Stomach (tissue), 9 donors: ENCODE measurements around the gene CRYL1. TPM values are rescaled to one million over a fixed set of nuclear protein-coding genes. Genes with fewer than 3 reads are reported as not detected.

Experiments
- DNase-seq, 2 donors: peaks; one replicate each; pipeline versions ENCODE4 v3.0.0 to v3.0.0-alpha.2; 2013 to 2019
- H3K27ac ChIP-seq, 5 donors: fragments of 200-600 bp in 4 of 5; sonication (generic) in 4 of 5; one replicate each; pipeline ENCODE4 v1.5.1; 2013 to 2019; ENCODE audit warnings: mild to moderate bottlenecking in 1 of 5, moderate library complexity in 1 of 5
- H3K27me3 ChIP-seq, 3 donors: fragments of 200-600 bp; sonication (generic); one replicate each; pipeline ENCODE4 v1.5.1; 2017 to 2019; ENCODE audit warnings: mixed run types in 1 of 3
- H3K36me3 ChIP-seq, 4 donors: fragments of 200-600 bp; sonication (generic); 1 replicate in 3 of 4; 2 replicates in 1 of 4; pipeline ENCODE4 v1.5.1; 2016 to 2019
- H3K4me1 ChIP-seq, 4 donors: fragments of 200-600 bp; sonication (generic); one replicate each; pipeline ENCODE4 v1.5.1; 2016 to 2019
- H3K4me3 ChIP-seq, 4 donors: fragments of 200-600 bp; sonication (generic) in 3 of 4; one replicate each; pipeline ENCODE4 v1.5.1; 2016 to 2019; ENCODE audit warnings: mild to moderate bottlenecking in 1 of 4
- H3K9me3 ChIP-seq, 4 donors: fragments of 200-600 bp; sonication (generic); one replicate each; pipeline ENCODE4 v1.5.1; 2016 to 2019
- CTCF ChIP-seq, 7 experiments: fragments of 450-650 bp in 4 of 7; fragments of 200-600 bp in 3 of 7; sonication (generic) in 3 of 7; IDR thresholded peaks; one replicate each; pipeline ENCODE4 v1.5.1; 2016 to 2019; ENCODE audit warnings: antibody characterized with exemption in 7 of 7, control low read depth in 2 of 7, mild to moderate bottlenecking in 1 of 7
- EP300 ChIP-seq: sonication (generic); formaldehyde crosslinking; IDR thresholded peaks from one replicate; pipeline ENCODE4 v1.6.1; 2017; ENCODE audit warnings: antibody characterized with exemption
- POLR2A ChIP-seq, 4 donors: fragments of 450-650 bp; IDR thresholded peaks; one replicate each; pipeline ENCODE4 v1.6.1; 2016; ENCODE audit warnings: antibody characterized with exemption in 4 of 4, control low read depth in 2 of 4, mild to moderate bottlenecking in 1 of 4, moderate library complexity in 1 of 4
- POLR2AphosphoS5 ChIP-seq, 3 donors: sonication (generic); formaldehyde crosslinking; IDR thresholded peaks; one replicate each; pipeline ENCODE4 v1.6.1; 2016; ENCODE audit warnings: antibody characterized with exemption in 3 of 3
- WGBS, 5 donors: extraction: QIAGEN DNeasy Blood & Tissue Kit in 3 of 5; methylation state at CpG; one replicate each; pipeline versions ENCODE4 v1.1.5 to v1.1.7; 2013 to 2018; 5-methylcytosine and 5-hydroxymethylcytosine counted together
- intact Hi-C: fragments of 100-400 bp; cut with DNase I; formaldehyde crosslinking; loops from one replicate; pipeline ENCODE4 v1.15.1; 2023; ENCODE audit warnings: low total_unique reads
- polyA plus RNA-seq, 3 donors: library from polyadenylated mRNA; stranded (reverse); fragments of 200-250 nt; gene quantifications; one replicate each; pipeline ENCODE4 v1.2.3, GENCODE V29; 2013
- small RNA-seq, 4 donors: library from RNA; depleted of rRNA; stranded (forward); fragments of <200 nt; gene quantifications; one replicate each; pipeline ENCODE3, GENCODE V24; 2016
- total RNA-seq, 5 donors: library from RNA; depleted of rRNA; stranded (reverse); fragments of >200 nt; gene quantifications; one replicate each; pipeline versions ENCODE4 v1.1.0 to v1.2.3, GENCODE V29; 2014 to 2016
- donor health status: healthy with polysubstance abuse.
- donor health status: Bipolar disorder and iron deficiency.
- donor health status: healthy.

CRYL1 gene
- total and polyA plus RNA-seq, 8 donors, result 11.6 to 112 (median 38.0) TPM

GRCh38 chr13:20358022-20358421, 167.6 kb downstream of the CRYL1 start:
- 77 to 93% (median 87%) methylated on average over 7 to 8 of the region's 8 CpGs for WGBS, 5 donors
- TF ChIP-seq POLR2AphosphoS5 (IDR thresholded peaks at IDR 0.05) (no peak), POLR2A (IDR thresholded peaks at IDR 0.05) (no peak), EP300 (no peak), CTCF (IDR thresholded peaks at IDR 0.05) (no peak)
- H3K4me3 ChIP-seq, result no peak overlapping the region
- intact Hi-C loops, result no loop called here
- H3K27me3 ChIP-seq, result no peaks in the 10 kb centered on the region
- no peaks in the 10 kb centered on the region for H3K36me3 ChIP-seq
- no peak for DNase-seq
- no peak overlapping the region for H3K27ac ChIP-seq
- H3K9me3 ChIP-seq, result no peaks in the 10 kb centered on the region
- no peaks in the 10 kb centered on the region for H3K4me1 ChIP-seq

- WGBS, 5 donors, result 23 to 33% (median 27%) methylated on average over 7 of the region's 7 CpGs
- no peaks in the 10 kb centered on the region for H3K9me3 ChIP-seq
- no peaks in the 10 kb centered on the region for H3K27me3 ChIP-seq
- DNase-seq, result peak in 1 of 2 donors; percentile 31
- no peaks in the 10 kb centered on the region for H3K36me3 ChIP-seq
- intact Hi-C loops, result no loop called here
- no peaks in the 10 kb centered on the region for H3K4me1 ChIP-seq
- no peak overlapping the region for H3K4me3 ChIP-seq
- no peak overlapping the region for H3K27ac ChIP-seq
- no peak for TF ChIP-seq CTCF (IDR thresholded peaks at IDR 0.05)
- no peak for TF ChIP-seq POLR2AphosphoS5 (IDR thresholded peaks at IDR 0.05)
- TF ChIP-seq POLR2A (IDR thresholded peaks at IDR 0.05), result no peak
- no peak for TF ChIP-seq EP300
Measured at GRCh38 chr13:20356444-20356843, 169.2 kb downstream of the CRYL1 start.

- Histone ChIP-seq H3K4me3 (no peak overlapping the region), H3K27ac (no peak overlapping the region), H3K9me3 (no peaks in the 10 kb centered on the region), H3K27me3 (no peaks in the 10 kb centered on the region), H3K4me1 (no peaks in the 10 kb centered on the region), H3K36me3 (no peaks in the 10 kb centered on the region)
- no peak for DNase-seq
- WGBS, 5 donors, result 78 to 87% (median 80%) methylated on average over 3 of the region's 3 CpGs
- intact Hi-C loops, result no loop called here
- TF ChIP-seq CTCF (IDR thresholded peaks at IDR 0.05), result no peak
- no peak for TF ChIP-seq POLR2A (IDR thresholded peaks at IDR 0.05)
- TF ChIP-seq POLR2AphosphoS5 (IDR thresholded peaks at IDR 0.05), result no peak
- TF ChIP-seq EP300, result no peak
Measured at GRCh38 chr13:20354722-20355121, 170.9 kb downstream of the CRYL1 start.

- H3K27me3 ChIP-seq, result no peaks in the 10 kb centered on the region
- no peaks in the 10 kb centered on the region for H3K36me3 ChIP-seq
- DNase-seq, result no peak
- no peak overlapping the region for H3K4me3 ChIP-seq
- no peak overlapping the region for H3K27ac ChIP-seq
- TF ChIP-seq POLR2A (IDR thresholded peaks at IDR 0.05) (no peak), POLR2AphosphoS5 (IDR thresholded peaks at IDR 0.05) (no peak), EP300 (no peak), CTCF (IDR thresholded peaks at IDR 0.05) (no peak)
- 88 to 97% (median 94%) methylated on average over 2 of the region's 2 CpGs for WGBS, 5 donors
- no peaks in the 10 kb centered on the region for H3K4me1 ChIP-seq
- intact Hi-C loops, result no loop called here
- no peaks in the 10 kb centered on the region for H3K9me3 ChIP-seq
Measured at GRCh38 chr13:20353973-20354372, 171.7 kb downstream of the CRYL1 start.

Small RNAs within 50 kb of the gene (small RNA-seq; reads per million reads assigned to genes)
- 0 reads per million in 4 donors for gene MIR4499

Other genes starting within 250 kb of the CRYL1 start
- 10 to 100 TPM in 3 of 5 donors, 1 to 10 TPM in 2; 2.3 to 68.3 (median 42.0) TPM for gene IFT88, start 41.3 kb upstream of the CRYL1 start, total RNA-seq
- 1 to 10 TPM; 4.0 to 7.6 (median 5.8) TPM for gene IFT88, start 41.3 kb upstream of the CRYL1 start, polyA plus RNA-seq
- gene IL17D, start 177.8 kb upstream of the CRYL1 start, total RNA-seq, result 1 to 10 TPM in 3 of 5 donors, under 1 TPM in 1, not detected in 1; 0.45 to 3.5 (median 2.1) TPM
- under 1 TPM in 2 of 3 donors, not detected in 1; 0.65 to 0.68 TPM for gene IL17D, start 177.8 kb upstream of the CRYL1 start, polyA plus RNA-seq
- gene EEF1AKMT1, start 248.1 kb upstream of the CRYL1 start, total RNA-seq, result 10 to 100 TPM in 2 of 5 donors, 1 to 10 TPM in 2, not detected in 1; 3.1 to 14.1 (median 8.7) TPM
- gene EEF1AKMT1, start 248.1 kb upstream of the CRYL1 start, polyA plus RNA-seq, result 10 to 100 TPM in 1 of 3 donors, 1 to 10 TPM in 2; 6.0 to 11.0 (median 7.2) TPM